Ramos (cell line): ENCODE data around the gene RASGEF1C.

Source experiments
- in situ Hi-C: fragments of 300-500 bp; cut with MboI; formaldehyde crosslinking; loops from one replicate; pipeline ENCODE4 v1.14.3; 2022; ENCODE audit warnings: low sequenced_read_pairs; ENCODE audit not compliant: unreplicated experiment

RASGEF1C gene

DNA sequence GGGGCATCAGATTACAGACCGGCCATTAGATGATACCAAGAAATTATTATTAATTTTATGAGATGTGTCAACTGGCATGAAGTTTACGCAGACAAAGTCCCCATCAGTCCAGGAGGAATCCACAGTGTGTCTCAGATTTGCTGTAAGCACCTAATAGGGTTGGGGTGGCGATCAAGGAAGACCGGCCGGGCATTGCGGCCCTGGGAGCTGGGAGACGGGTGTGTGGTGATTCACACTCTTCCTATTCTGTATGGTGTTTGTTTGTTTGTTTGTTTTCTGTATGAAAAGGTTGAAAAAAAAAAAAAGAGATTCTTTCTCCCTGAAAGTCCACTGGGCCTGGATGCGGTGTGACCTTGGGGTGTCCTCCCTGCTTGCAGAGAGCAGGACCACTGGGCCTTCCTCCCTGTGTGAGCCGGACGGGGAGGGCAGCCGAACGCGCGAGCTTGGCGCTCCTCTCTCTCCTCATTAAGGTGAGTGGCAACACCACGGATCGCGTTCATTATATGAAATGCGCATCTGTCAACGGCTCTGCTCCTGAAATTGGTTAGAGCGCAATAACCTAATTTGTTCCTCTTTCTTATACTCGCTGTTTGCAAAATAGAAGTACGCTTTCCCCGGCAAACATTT lies 15.1 kb downstream of the RASGEF1C start:
- in situ Hi-C loops = loop anchor here (10.0 kb wide), 1 partner anchor 131 kb away; no protein-coding TSS in a partner anchor

DNA sequence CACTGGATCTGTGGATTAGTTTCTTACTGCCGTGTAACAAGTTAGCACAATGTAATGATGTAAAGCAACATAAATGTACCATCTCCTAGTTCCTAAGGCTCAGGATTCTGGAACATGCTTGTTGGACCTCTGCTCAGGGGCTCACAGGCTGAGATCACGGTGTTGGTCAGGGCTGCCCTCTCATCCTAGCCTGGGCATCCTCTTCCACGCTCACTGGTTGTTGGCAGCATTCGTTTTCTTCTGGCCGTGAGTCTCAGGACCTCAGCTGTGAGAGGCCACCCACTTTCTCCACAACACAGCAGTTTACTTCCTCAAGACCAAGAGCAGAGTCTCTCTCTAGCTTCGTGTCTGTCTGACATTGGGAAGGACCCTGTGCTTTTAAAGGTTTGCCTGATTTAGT lies 17.3 kb downstream of the RASGEF1C start:
- in situ Hi-C loops = loop anchor here (10.0 kb wide), 1 partner anchor 133 kb away; no protein-coding TSS in a partner anchor

- in situ Hi-C loops = no loop called here
Measured at GRCh38 chr5:180187767-180188166, 21.2 kb downstream of the RASGEF1C start.

GRCh38 chr5:180180846-180181245 lies 28.2 kb downstream of the RASGEF1C start:
- in situ Hi-C loops = no loop called here

- in situ Hi-C loops = no loop called here
Measured at GRCh38 chr5:180180421-180180820, 28.6 kb downstream of the RASGEF1C start.

GRCh38 chr5:180179442-180180420 lies 29.3 kb downstream of the RASGEF1C start:
- in situ Hi-C loops = no loop called here

- in situ Hi-C loops = no loop called here
Measured at GRCh38 chr5:180178531-180179441, 30.2 kb downstream of the RASGEF1C start.

DNA sequence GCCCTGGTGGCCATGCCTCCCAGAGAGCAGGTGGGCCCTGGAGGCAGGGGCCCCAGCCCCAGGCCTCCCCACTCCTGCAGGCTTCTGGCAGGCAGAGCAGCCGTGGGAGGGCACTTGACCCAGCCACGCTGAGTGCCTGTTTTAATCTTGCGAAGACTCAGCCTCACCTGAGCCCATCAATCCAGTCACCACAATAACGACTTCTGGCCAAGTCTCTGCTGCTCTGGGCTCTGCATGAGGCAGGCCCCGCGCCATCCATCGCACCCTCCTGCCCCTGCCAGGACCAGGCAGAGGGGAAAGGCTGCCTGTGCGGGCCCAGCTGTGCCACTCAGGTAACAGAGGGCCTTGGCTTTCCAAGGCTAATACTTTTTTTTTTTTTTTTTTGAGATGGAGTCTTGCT lies 32.8 kb downstream of the RASGEF1C start:
- in situ Hi-C loops = no loop called here

DNA sequence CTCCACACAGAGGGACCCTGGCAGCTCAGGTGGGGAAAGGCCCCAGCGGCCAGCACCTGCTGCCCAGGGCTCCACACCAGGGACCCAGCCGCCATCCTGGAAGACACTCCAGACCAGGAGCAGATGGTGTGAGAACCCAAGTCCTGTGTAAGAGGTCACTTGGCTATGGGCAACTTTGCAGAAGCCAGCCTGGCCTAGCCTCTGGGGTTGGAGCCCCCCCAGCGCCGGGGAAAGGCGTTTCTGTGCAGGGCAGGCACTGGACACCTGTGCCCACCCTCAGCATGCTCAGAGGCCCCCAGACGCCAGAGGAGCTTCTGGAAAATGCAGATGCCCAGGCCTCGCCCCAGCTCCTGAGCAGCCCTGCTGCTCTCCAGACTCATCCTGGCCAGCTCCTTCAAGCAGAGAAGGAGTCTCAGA lies 34.0 kb downstream of the RASGEF1C start:
- in situ Hi-C loops = no loop called here

DNA sequence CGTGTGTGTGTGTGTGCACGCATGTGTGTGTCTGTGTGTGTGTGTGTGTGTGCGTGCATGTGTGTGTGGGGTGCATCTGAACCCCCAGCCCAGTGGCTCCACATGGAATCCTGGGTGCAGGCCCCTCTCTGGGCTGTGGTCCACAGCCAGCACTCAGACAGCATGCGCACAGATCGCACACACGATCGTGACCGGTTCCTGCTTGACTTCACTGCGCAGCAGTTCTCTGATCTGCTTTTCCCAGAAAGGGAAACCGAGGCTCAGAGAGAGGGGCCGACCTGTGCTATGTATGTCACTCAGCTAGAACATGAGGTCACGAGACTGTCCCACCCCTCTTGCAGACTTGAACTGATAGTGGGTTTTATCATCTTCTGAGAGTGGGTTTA lies 34.4 kb downstream of the RASGEF1C start:
- in situ Hi-C loops = no loop called here

GRCh38 chr5:180173875-180174586 lies 35.0 kb downstream of the RASGEF1C start:
- in situ Hi-C loops = no loop called here

DNA sequence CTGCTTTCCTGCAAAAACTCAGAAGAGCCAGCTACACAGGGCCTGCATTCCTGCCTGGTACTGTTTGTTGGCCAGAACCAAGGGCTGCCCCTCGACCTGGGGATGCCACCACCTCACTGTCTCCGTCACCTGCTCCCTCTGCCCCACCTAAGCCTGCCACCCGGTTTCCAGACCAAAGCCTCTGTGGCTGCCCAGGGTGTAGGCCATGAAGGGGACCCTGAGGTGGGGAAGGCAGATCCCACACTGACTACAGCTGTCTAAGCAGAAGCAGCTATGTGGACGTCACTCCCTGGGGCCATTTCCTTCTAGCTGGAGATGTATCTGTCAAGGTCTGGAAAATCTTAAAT lies 35.8 kb downstream of the RASGEF1C start:
- in situ Hi-C loops = no loop called here

DNA sequence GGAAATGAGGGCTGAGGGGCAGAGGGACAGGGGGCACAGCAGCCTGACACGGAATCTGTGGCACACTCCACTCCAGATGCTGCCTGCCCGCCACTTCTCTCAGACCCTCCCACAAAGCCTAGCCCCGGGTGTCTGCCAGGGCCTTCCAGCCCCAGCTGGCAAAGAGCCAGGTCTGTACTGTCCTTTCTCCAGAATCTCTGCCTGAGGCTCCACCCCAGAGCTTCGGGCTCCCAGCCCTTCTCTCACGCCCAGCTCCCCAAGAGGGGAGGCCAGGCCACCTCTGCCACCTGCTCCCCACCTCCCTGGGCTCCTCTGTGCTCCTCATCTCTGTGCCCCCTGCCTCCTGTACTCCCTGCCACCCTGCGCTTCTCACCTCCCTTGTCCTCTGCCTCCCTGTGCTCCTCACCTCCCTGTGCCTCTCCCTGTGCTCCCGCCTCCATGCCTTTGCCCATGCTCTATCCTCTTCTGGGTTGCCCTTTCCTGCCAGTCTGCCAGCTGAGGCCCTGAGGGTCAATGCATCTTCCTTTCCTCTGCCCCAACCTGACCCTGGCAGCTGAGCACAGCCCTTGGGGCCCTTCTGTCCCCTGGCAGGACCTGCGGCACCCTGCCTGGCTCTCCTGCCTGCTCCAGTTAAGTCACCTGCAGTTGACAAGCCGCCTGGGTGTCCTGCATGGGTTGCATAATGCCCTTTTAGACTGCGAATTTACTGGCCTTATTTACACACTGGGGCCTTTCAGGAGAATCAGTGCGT lies 36.4 kb downstream of the RASGEF1C start:
- in situ Hi-C loops = no loop called here

GRCh38 chr5:180171568-180172094 lies 37.4 kb downstream of the RASGEF1C start:
- in situ Hi-C loops = no loop called here

DNA sequence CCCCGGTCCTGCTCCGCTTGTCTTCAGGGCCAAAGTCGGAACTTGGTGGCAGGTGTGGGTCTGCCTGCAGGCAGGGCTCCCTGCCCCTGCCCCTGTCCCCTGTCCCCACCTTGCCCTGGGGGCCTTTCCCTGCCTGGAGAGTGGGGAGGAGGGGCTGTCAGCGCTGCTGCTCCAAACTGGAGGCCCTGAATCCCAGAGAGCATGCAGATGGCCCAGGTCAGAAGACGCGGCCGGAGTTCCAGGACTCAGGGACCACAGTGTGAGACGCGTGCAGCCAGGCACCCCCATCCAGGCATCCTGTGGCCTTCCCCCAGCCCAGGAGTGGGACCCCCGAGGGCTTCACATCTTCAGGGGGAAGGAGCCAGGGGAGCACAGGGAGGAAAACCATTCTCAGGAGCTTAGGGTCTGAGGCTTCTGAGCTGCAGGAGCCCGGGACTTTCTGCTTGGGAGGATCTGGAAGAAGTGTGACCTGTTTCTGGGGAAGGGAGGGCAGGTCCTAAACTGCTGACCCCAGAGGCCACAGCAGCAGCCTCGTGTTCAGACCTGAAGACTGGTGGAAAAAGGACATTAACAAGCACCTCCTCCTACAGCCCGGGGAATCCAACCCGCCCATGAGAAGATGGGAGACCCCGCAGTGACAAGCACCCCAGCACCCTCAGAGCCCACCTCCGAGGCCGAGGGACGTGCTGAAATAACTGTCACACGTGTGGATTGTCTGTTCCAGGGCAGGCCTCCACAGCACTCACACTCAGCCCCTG lies 38.0 kb downstream of the RASGEF1C start:
- in situ Hi-C loops = no loop called here

- in situ Hi-C loops = no loop called here
Measured at GRCh38 chr5:180170106-180170809, 38.8 kb downstream of the RASGEF1C start.

DNA sequence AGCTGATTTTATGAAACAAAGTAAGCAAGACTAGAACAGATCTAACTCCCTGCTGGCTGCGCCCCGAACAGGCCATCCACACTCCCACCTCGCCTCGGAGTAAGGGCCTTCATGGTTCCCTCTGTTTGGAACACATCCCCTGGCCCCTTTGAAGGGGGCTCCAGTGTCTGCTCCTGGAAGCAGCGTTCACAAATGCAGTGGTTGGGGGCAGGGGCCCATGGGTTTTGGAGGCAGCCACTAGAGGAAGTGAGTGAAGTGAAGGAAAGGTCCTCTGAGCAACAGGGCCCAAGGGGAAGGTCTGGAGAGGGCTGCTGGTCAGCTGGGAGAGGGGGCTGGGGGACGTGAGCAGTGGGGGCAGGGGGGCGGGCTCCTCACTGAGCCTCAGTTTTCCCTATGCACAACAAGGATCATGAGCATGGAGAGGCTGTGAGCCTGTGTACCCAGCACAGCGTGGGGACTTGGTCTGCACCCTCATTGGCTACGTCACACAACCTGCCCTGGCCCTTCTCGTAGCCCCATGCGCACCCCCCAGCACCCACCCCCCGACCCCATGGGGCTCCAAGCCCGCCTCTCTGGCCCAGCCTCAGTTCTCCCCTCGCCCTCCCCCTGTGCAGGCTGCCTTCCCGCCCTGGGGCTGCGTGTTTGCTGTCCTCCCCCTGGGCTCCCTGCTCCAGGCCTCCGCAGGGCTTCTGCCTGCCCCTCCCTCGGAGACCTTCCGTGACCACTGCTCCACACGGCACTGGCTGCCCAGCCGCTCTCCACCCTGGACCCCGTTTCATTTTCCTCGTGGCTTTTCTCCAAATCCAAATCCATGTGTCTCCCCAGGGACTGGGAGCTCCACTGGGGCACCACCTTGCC lies 39.5 kb downstream of the RASGEF1C start:
- in situ Hi-C loops = no loop called here
